T-helper 1 cell treated with Interleukin-12 subunit alpha and Interleukin-12 subunit beta and Interleukin-4 antibody, amounts not matched to agents 30 ng/mL and 1 ng/mL, for 36 hours (primary cell): ENCODE measurements around the gene CHTOP. TPM values are rescaled to one million over a fixed set of nuclear protein-coding genes. Genes with fewer than 3 reads are reported as not detected.

Source experiments
- intact Hi-C: fragments of 100-400 bp; cut with micrococcal nuclease; formaldehyde crosslinking; loops from one replicate; pipeline ENCODE4 v1.15.1; 2024
- total RNA-seq: library from RNA; stranded (reverse); gene quantifications from 2 replicates; pipeline ENCODE4 v1.2.3, GENCODE V29; 2022

CHTOP gene
- total RNA-seq, 1 donor from 2014 or later: 105 TPM

GRCh38 chr1:153682730-153683129 lies 48.9 kb downstream of the CHTOP start:
- intact Hi-C loops: no loop called here

- intact Hi-C loops: no loop called here
Observed at GRCh38 chr1:153683854-153684253, 50.0 kb downstream of the CHTOP start.

- intact Hi-C loops: no loop called here
Observed at GRCh38 chr1:153684892-153685291, 51.0 kb downstream of the CHTOP start.

- intact Hi-C loops: no loop called here
Observed at GRCh38 chr1:153685544-153686340, 51.9 kb downstream of the CHTOP start.

- intact Hi-C loops: no loop called here
Observed at GRCh38 chr1:153687346-153688125, 53.7 kb downstream of the CHTOP start.

- intact Hi-C loops: no loop called here
Observed at GRCh38 chr1:153688276-153688675, 54.4 kb downstream of the CHTOP start.

GRCh38 chr1:153688736-153689328 lies 55.0 kb downstream of the CHTOP start:
- intact Hi-C loops: no loop called here

GRCh38 chr1:153693466-153693865 lies 59.6 kb downstream of the CHTOP start:
- intact Hi-C loops: no loop called here

Other genes with a start within 250 kb of the CHTOP start
- gene S100A8, start 243.0 kb upstream of the CHTOP start, total RNA-seq: not detected in 2 replicates
- not detected in 2 replicates for gene S100A7A, start 217.5 kb upstream of the CHTOP start, total RNA-seq
- gene S100A7, start 173.4 kb upstream of the CHTOP start, total RNA-seq: not detected in 2 replicates
- 410 and 418 TPM in 2 replicates for gene S100A6, start 98.1 kb upstream of the CHTOP start, total RNA-seq
- gene S100A5, start 93.1 kb upstream of the CHTOP start, total RNA-seq: 2.6 and 3.9 TPM in 2 replicates
- gene S100A4, start 88.3 kb upstream of the CHTOP start, total RNA-seq: 762 and 767 TPM in 2 replicates
- 0.24 TPM in 1 of 2 replicates, not detected in the other for gene S100A3, start 84.8 kb upstream of the CHTOP start, total RNA-seq
- 0.78 TPM in 1 of 2 replicates, not detected in the other for gene S100A2, start 68.2 kb upstream of the CHTOP start, total RNA-seq
- gene S100A16, start 20.9 kb upstream of the CHTOP start, total RNA-seq: not detected in 2 replicates
- not detected in 2 replicates for gene S100A14, start 17.7 kb upstream of the CHTOP start, total RNA-seq
- 2.4 and 5.1 TPM in 2 replicates for gene S100A13, start 6.6 kb upstream of the CHTOP start, total RNA-seq
- not detected in 2 replicates for gene S100A1, start 5.6 kb upstream of the CHTOP start, total RNA-seq
- gene SNAPIN, start 24.6 kb downstream of the CHTOP start, total RNA-seq: 36.2 and 41.6 TPM in 2 replicates
- gene ILF2, start 36.9 kb downstream of the CHTOP start, total RNA-seq: 184 and 186 TPM in 2 replicates
- not detected in 2 replicates for gene NPR1, start 44.6 kb downstream of the CHTOP start, total RNA-seq
- 60.6 and 64.4 TPM in 2 replicates for gene INTS3, start 94.0 kb downstream of the CHTOP start, total RNA-seq
- 21.0 and 22.5 TPM in 2 replicates for gene SLC27A3, start 141.3 kb downstream of the CHTOP start, total RNA-seq